Endothelial cell of umbilical vein (primary cell): ENCODE measurements around the gene OR6B2. TPM values are rescaled to one million over a fixed set of nuclear protein-coding genes. Genes with fewer than 3 reads are reported as not detected.

Experiments used
- BruUV-seq: library from RNA; stranded (reverse); fragments of 400-500 nt; replicated peaks from 2 replicates; lab custom pipeline; 2021; lab: Mats Ljungman, UMichigan
- CTCF ChIA-PET: fragments of 300-600, 350-600 bp; sonication (Branson Sonifier 250); formaldehyde crosslinking; loops from one replicate; lab custom pipeline; 2021; ENCODE audit warnings: antibody characterized with exemption, inconsistent platforms; lab: Charles Lee
- POLR2A ChIA-PET: fragments of 300-600, 350-600 bp; sonication (Branson Sonifier 250); formaldehyde crosslinking; loops from one replicate; lab custom pipeline; 2021; ENCODE audit warnings: antibody characterized with exemption, inconsistent platforms; lab: Charles Lee
- DNase-seq: peaks from one replicate; pipeline ENCODE4 v3.0.0-alpha.2; 2011; ENCODE audit warnings: low read depth, low spot score
- FAIRE-seq: peaks from 2 replicates; lab custom pipeline; 2011; peaks lifted over from hg19 to GRCh38; lab: Jason Lieb, UNC
- H2AFZ ChIP-seq: 2 replicates; pipeline ENCODE4 v1.6.0; 2012; ENCODE audit warnings: low read depth, low read length, control low read depth, inconsistent platforms
- H3K27ac ChIP-seq: 2 replicates; pipeline ENCODE4 v1.5.1; 2011; ENCODE audit warnings: low read depth, mild to moderate bottlenecking, control low read depth, low read length, moderate library complexity; ENCODE audit not compliant: insufficient read depth
- H3K27me3 ChIP-seq, 2 experiments: 2 replicates each; pipeline versions ENCODE4 v1.6.0 to v1.6.1; 2011; ENCODE audit warnings: low read length in 2 of 2, mixed read lengths in 1 of 2; ENCODE audit not compliant: control insufficient read depth in 2 of 2, insufficient read depth in 2 of 2
- H3K36me3 ChIP-seq, 2 experiments: 2 replicates in 1 of 2; 3 replicates in 1 of 2; pipeline ENCODE4 v1.5.1; 2011; ENCODE audit warnings: low read length in 2 of 2, mild to moderate bottlenecking in 1 of 2, moderate library complexity in 1 of 2; ENCODE audit not compliant: control insufficient read depth in 2 of 2, insufficient read depth in 2 of 2; ENCODE audit errors: extremely low read depth in 1 of 2
- H3K4me1 ChIP-seq: 3 replicates; pipeline ENCODE4 v1.5.1; 2011; ENCODE audit warnings: mild to moderate bottlenecking, low read length; ENCODE audit not compliant: control insufficient read depth, insufficient read depth; ENCODE audit errors: extremely low read depth
- H3K4me2 ChIP-seq: 2 replicates; pipeline ENCODE4 v1.6.1; 2011; ENCODE audit warnings: low read length, control low read depth, mixed read lengths; ENCODE audit not compliant: insufficient read depth
- H3K4me3 ChIP-seq, 3 experiments: fragments of 200-600 bp in 1 of 3; sonication (generic), shearing (Covaris generic) in 1 of 3; replicated peaks in 1 of 3; 2 replicates each; pipeline ENCODE4 v1.5.1; 2011 to 2016; ENCODE audit warnings: control low read depth in 3 of 3, low read length in 3 of 3, mild to moderate bottlenecking in 2 of 3, inconsistent platforms in 1 of 3, low read depth in 1 of 3, moderate library complexity in 1 of 3; ENCODE audit not compliant: insufficient read depth in 1 of 3
- H3K79me2 ChIP-seq: 2 replicates; pipeline ENCODE4 v1.6.0; 2012; ENCODE audit warnings: low read length, inconsistent platforms; ENCODE audit not compliant: control insufficient read depth, insufficient read depth
- H3K9ac ChIP-seq: replicated peaks from 2 replicates; pipeline ENCODE3; 2011; ENCODE audit warnings: low read length, control low read depth; ENCODE audit not compliant: insufficient read depth; ENCODE audit errors: extremely low read depth
- H3K9me1 ChIP-seq: replicated peaks from 3 replicates; pipeline ENCODE4 v1.6.0; 2011; ENCODE audit warnings: mild to moderate bottlenecking, low read length; ENCODE audit not compliant: control insufficient read depth, insufficient read depth; ENCODE audit errors: extremely low read depth
- H3K9me3 ChIP-seq: replicated peaks from 2 replicates; pipeline ENCODE4 v1.5.1; 2012; ENCODE audit warnings: low read length, inconsistent platforms; ENCODE audit not compliant: control insufficient read depth, insufficient read depth
- H4K20me1 ChIP-seq: replicated peaks from 2 replicates; pipeline ENCODE3; 2011; ENCODE audit warnings: mild to moderate bottlenecking, low read length; ENCODE audit not compliant: control insufficient read depth, insufficient read depth; ENCODE audit errors: extremely low read depth
- EZH2 ChIP-seq: IDR thresholded peaks from 2 replicates; pipeline ENCODE4 v1.6.1; 2012; ENCODE audit warnings: borderline replicate concordance, low read depth, mild to moderate bottlenecking, moderate library complexity, low read length, inconsistent platforms; ENCODE audit not compliant: severe bottlenecking
- FOS ChIP-seq: IDR thresholded peaks from 2 replicates; pipeline ENCODE4 v1.6.1; 2011; ENCODE audit warnings: mild to moderate bottlenecking, low read length, moderate library complexity, borderline replicate concordance; ENCODE audit not compliant: insufficient read depth
- GATA2 ChIP-seq: IDR thresholded peaks from 2 replicates; pipeline ENCODE4 v1.7.0; 2011; ENCODE audit warnings: low read depth, mild to moderate bottlenecking, moderate library complexity, mixed read lengths, low read length; ENCODE audit not compliant: insufficient read length, insufficient read depth
- JUN ChIP-seq: IDR thresholded peaks from 2 replicates; pipeline ENCODE4 v1.6.1; 2011; ENCODE audit warnings: borderline replicate concordance, low read depth; ENCODE audit not compliant: insufficient read length, insufficient read depth
- MYC ChIP-seq: IDR thresholded peaks from one replicate; pipeline ENCODE4 v1.6.1; 2011; ENCODE audit warnings: mild to moderate bottlenecking, low read depth, low read length
- POLR2A ChIP-seq: IDR thresholded peaks from 2 replicates; pipeline ENCODE4 v1.6.1; 2012; ENCODE audit warnings: low read depth, mild to moderate bottlenecking, control low read depth, low read length
- POLR2AphosphoS5 ChIP-seq: IDR thresholded peaks from 2 replicates; pipeline ENCODE4 v1.6.1; 2012; ENCODE audit warnings: low read depth, mild to moderate bottlenecking, control low read depth, low read length, moderate library complexity; ENCODE audit not compliant: insufficient read depth
- dilution Hi-C: fragments of 300-500 bp; cut with MboI; formaldehyde crosslinking; loops from one replicate; pipeline ENCODE4 v1.15.0; 2019; ENCODE audit warnings: low sequenced_read_pairs; ENCODE audit not compliant: extremely low pct_ligation_motif_present
- intact Hi-C: fragments of 100-400 bp; cut with micrococcal nuclease; formaldehyde crosslinking; loops from one replicate; pipeline ENCODE4 v1.10.0; 2022
- polyA plus RNA-seq, 4 experiments: library from polyadenylated mRNA; depleted of rRNA in 3 of 4; stranded (reverse) in 3 of 4; unstranded in 1 of 4; fragments of >200 nt; gene quantifications; 2 replicates each; pipeline versions ENCODE4 v1.2.1 to v1.2.3, GENCODE V29; 2011 to 2012; ENCODE audit warnings: missing spikeins in 1 of 4
- total RNA-seq: library from RNA; stranded (reverse); gene quantifications from 2 replicates; pipeline ENCODE4 v1.2.3, GENCODE V29; 2021
- TF ChIP-seq, protein P1 (sequence below): IDR thresholded peaks from 2 replicates; pipeline ENCODE4 v1.6.1; 2011; ENCODE audit not compliant: insufficient read depth, insufficient read length
- TF ChIP-seq, protein P2 (sequence below), 2 donors: IDR thresholded peaks; 1 replicate in 1 of 2; 2 replicates in 1 of 2; pipeline ENCODE4 v1.5.1; 2011; ENCODE audit warnings: low read length in 2 of 2, mild to moderate bottlenecking in 2 of 2, moderate library complexity in 2 of 2, control low read depth in 1 of 2, inconsistent platforms in 1 of 2, low read depth in 1 of 2; ENCODE audit not compliant: insufficient read depth in 1 of 2; ENCODE audit errors: extremely low read depth in 1 of 2

Gene OR6B2
- total and polyA plus RNA-seq, 2 donors (not counting 3 experiments of a cell fraction or from before 2014, with no cell fraction given), result not detected

DNA sequence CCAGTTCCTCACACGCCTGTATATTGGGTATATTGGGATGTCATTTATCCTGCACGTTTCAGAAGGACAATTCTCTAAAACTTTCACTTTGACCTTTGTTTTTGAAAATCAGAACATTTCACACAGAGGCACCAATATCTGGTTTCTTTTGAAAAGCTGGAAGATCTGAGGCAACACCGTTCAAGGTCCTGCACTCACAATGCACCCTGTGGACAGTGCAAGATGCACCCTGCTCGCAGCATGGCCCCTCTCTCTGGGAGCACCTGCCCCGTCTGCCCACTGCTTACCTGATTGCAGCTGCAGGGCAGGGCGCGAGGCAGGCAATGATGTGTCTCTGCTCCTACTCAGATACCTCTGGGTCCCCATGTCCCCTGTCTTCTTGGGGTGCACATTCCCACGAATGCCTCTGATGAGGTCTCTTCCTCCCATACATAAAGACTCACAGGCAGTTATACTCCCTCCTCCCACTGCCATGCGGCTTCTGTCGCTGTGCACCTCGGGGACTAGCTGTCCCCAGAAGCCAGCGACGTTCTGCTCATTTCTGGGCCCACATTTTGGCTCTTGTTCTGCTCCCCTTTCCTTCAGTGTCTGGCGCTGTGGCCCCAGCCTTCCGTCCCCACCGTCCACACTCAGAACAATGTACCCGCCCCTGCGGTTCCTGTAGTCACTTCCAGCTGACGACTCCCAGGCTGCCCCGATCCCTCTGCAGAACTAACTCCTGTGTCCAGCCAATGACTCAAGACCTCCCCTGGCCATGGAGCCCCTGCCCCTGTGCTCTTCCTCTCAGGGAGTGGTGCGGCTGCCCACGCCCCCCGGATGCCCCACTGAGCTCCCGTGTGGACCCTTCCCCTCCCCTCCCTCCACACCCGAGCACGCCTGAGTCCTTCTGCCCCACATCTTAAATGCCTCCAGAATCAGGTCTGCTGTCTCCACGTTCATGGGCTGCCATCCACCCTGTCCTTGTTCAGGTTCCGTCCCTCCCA, 23.2 kb upstream of the OR6B2 start, which contains the start of gene OR6B3:
OR6B3 (minus strand) TSS at position 349 of the 983 bp plus-strand sequence.
- DNase-seq (no peak), FAIRE-seq (no peak)
- intact Hi-C loops, result no loop called here
- POLR2A ChIA-PET, result no interaction called here
- H3K4me3 ChIP-seq, result no peak within 1 kb of the TSS
- H3K4me2 ChIP-seq, result no peak within 1 kb of the TSS
- BruUV-seq, result no TSS peak
- H3K79me2 ChIP-seq, result no peaks in the 10 kb centered on the region
- H2AFZ ChIP-seq, result no peak within 1 kb of the TSS
- H4K20me1 ChIP-seq, result no peaks in the 10 kb centered on the region
- H3K9me3 ChIP-seq, result no peaks in the 10 kb centered on the region
- no peaks in the 10 kb centered on the region for H3K27me3 ChIP-seq
- dilution Hi-C loops, result no loop called here
- H3K36me3 ChIP-seq, result no peaks in the 10 kb centered on the region
- H3K9ac ChIP-seq, result no peak within 1 kb of the TSS
- no peaks in the 10 kb centered on the region for H3K4me1 ChIP-seq
- H3K27ac ChIP-seq, result no peak within 1 kb of the TSS
- CTCF ChIA-PET, result no interaction called here
- no peaks in the 10 kb centered on the region for H3K9me1 ChIP-seq
- no peak for TF ChIP-seq POLR2A
- no peak for TF ChIP-seq JUN
- TF ChIP-seq, protein P1, sequence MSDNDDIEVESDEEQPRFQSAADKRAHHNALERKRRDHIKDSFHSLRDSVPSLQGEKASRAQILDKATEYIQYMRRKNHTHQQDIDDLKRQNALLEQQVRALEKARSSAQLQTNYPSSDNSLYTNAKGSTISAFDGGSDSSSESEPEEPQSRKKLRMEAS, result no peak
- no peak for TF ChIP-seq FOS
- TF ChIP-seq MYC, result no peak
- no peak for TF ChIP-seq POLR2AphosphoS5
- TF ChIP-seq, protein P2, sequence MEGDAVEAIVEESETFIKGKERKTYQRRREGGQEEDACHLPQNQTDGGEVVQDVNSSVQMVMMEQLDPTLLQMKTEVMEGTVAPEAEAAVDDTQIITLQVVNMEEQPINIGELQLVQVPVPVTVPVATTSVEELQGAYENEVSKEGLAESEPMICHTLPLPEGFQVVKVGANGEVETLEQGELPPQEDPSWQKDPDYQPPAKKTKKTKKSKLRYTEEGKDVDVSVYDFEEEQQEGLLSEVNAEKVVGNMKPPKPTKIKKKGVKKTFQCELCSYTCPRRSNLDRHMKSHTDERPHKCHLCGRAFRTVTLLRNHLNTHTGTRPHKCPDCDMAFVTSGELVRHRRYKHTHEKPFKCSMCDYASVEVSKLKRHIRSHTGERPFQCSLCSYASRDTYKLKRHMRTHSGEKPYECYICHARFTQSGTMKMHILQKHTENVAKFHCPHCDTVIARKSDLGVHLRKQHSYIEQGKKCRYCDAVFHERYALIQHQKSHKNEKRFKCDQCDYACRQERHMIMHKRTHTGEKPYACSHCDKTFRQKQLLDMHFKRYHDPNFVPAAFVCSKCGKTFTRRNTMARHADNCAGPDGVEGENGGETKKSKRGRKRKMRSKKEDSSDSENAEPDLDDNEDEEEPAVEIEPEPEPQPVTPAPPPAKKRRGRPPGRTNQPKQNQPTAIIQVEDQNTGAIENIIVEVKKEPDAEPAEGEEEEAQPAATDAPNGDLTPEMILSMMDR (IDR thresholded peaks at IDR 0.05; ENCODE audit: extremely low read depth in 1 of 2, insufficient read depth in 1 of 2, low read depth in 1 of 2, low read length in 2 of 2), result no peak
- TF ChIP-seq GATA2, result no peak
- TF ChIP-seq EZH2, result no peak
